Neural crest cell (in vitro differentiated cells): ENCODE results near the gene MAPK8IP2. TPM values are rescaled to one million over a fixed set of nuclear protein-coding genes. Genes with fewer than 3 reads are reported as not detected.

Experiments
- DNase-seq: peaks from one replicate; pipeline ENCODE4 v3.0.0; 2021; ENCODE audit warnings: low read depth, mixed read lengths, low spot score
- H3K27ac Mint-ChIP-seq: one replicate; pipeline ENCODE4 v1.8.0; 2021; ENCODE audit warnings: mild to moderate bottlenecking, mixed read lengths; ENCODE audit not compliant: unreplicated experiment
- H3K27me3 Mint-ChIP-seq: 2 replicates; pipeline ENCODE4 v1.8.0; 2021; ENCODE audit warnings: low read depth, mild to moderate bottlenecking, mixed read lengths
- H3K36me3 Mint-ChIP-seq: 2 replicates; pipeline ENCODE4 v1.8.0; 2021; ENCODE audit warnings: low read depth, mild to moderate bottlenecking, mixed read lengths
- H3K4me1 Mint-ChIP-seq: 2 replicates; pipeline ENCODE4 v1.8.0; 2021; ENCODE audit warnings: mixed read lengths
- H3K4me3 Mint-ChIP-seq: one replicate; pipeline ENCODE4 v1.8.0; 2021; ENCODE audit warnings: mild to moderate bottlenecking, mixed read lengths
- H3K9me3 Mint-ChIP-seq: 2 replicates; pipeline ENCODE4 v1.8.0; 2021; ENCODE audit warnings: mixed read lengths
- CTCF ChIP-seq: fragments of 200-600 bp; sonication (generic); conservative IDR thresholded peaks from 2 replicates; pipeline ENCODE4 v1.5.0; 2021; ENCODE audit warnings: antibody characterized with exemption, mild to moderate bottlenecking
- total RNA-seq: library from RNA; stranded (reverse); gene quantifications from 2 replicates; pipeline ENCODE4 v1.2.1, GENCODE V29; 2021

MAPK8IP2 gene
- total RNA-seq, 1 donor from 2014 or later: 31.8 TPM

GRCh38 chr22:50595189-50595588 lies 5.4 kb upstream of the MAPK8IP2 start:
- no peak overlapping the region for H3K4me3 Mint-ChIP-seq
- H3K27me3 Mint-ChIP-seq: peaks cover 5% of the 10 kb centered on the region
- peaks cover 5% of the 10 kb centered on the region for H3K4me1 Mint-ChIP-seq
- H3K36me3 Mint-ChIP-seq: peaks cover 8% of the 10 kb centered on the region
- H3K9me3 Mint-ChIP-seq: no peaks in the 10 kb centered on the region
- TF ChIP-seq CTCF: no peak
- H3K27ac Mint-ChIP-seq: no peak overlapping the region
- DNase-seq: no peak

- TF ChIP-seq CTCF: no peak
- no peak for DNase-seq
- Mint-ChIP-seq H3K4me3 (peak overlapping the region; percentile 72), H3K4me1 (peaks cover 12% of the 10 kb centered on the region), H3K36me3 (peaks cover 8% of the 10 kb centered on the region), H3K9me3 (no peaks in the 10 kb centered on the region), H3K27me3 (peaks cover 5% of the 10 kb centered on the region), H3K27ac (no peak overlapping the region)
These were observed 3.5 kb upstream of the MAPK8IP2 start for GRCh38 chr22:50597097-50597496.

- Mint-ChIP-seq H3K27me3 (peaks cover 5% of the 10 kb centered on the region), H3K36me3 (peaks cover 8% of the 10 kb centered on the region), H3K4me1 (peaks cover 16% of the 10 kb centered on the region), H3K4me3 (peak overlapping the region; percentile 85), H3K27ac (no peak overlapping the region), H3K9me3 (no peaks in the 10 kb centered on the region)
- TF ChIP-seq CTCF: no peak
- DNase-seq: peak; percentile 76
These were observed 657 bp upstream of the MAPK8IP2 start for GRCh38 chr22:50599816-50600455.

GRCh38 chr22:50600967-50601668 lies 525 bp downstream of the MAPK8IP2 start:
- H3K27ac Mint-ChIP-seq: peak overlapping the region; percentile 45
- H3K9me3 Mint-ChIP-seq: no peaks in the 10 kb centered on the region
- H3K4me1 Mint-ChIP-seq: peaks cover 16% of the 10 kb centered on the region
- H3K36me3 Mint-ChIP-seq: peaks cover 8% of the 10 kb centered on the region
- peaks cover 5% of the 10 kb centered on the region for H3K27me3 Mint-ChIP-seq
- TF ChIP-seq CTCF: no peak
- peak; percentile 37 for DNase-seq
- H3K4me3 Mint-ChIP-seq: peak overlapping the region; percentile 90

- Mint-ChIP-seq H3K4me3 (peak overlapping the region; percentile 90), H3K36me3 (peaks cover 2% of the 10 kb centered on the region), H3K27ac (peak overlapping the region; percentile 45), H3K9me3 (no peaks in the 10 kb centered on the region), H3K27me3 (peaks cover 5% of the 10 kb centered on the region), H3K4me1 (peaks cover 16% of the 10 kb centered on the region)
- no peak for TF ChIP-seq CTCF
- no peak for DNase-seq
These were observed 1.2 kb downstream of the MAPK8IP2 start for GRCh38 chr22:50601669-50602337.
